IPS-18a (cell line): ENCODE results near the gene DCDC1.

ENCODE experiments used
- H3K27ac ChIP-seq: one replicate; pipeline ENCODE4 v1.5.1; 2013; ENCODE audit warnings: low read length
- H3K27me3 ChIP-seq: one replicate; pipeline ENCODE4 v1.6.1; 2013; ENCODE audit warnings: mild to moderate bottlenecking, low read length; ENCODE audit not compliant: control insufficient read depth, insufficient read depth
- H3K36me3 ChIP-seq: one replicate; pipeline ENCODE4 v1.6.1; 2013; ENCODE audit warnings: low read depth, low read length; ENCODE audit not compliant: control insufficient read depth
- H3K4me1 ChIP-seq: one replicate; pipeline ENCODE4 v1.6.1; 2013; ENCODE audit warnings: low read depth, low read length; ENCODE audit not compliant: control insufficient read depth
- H3K4me3 ChIP-seq: one replicate; pipeline ENCODE4 v1.5.1; 2013; ENCODE audit warnings: low read length
- H3K9ac ChIP-seq: one replicate; pipeline ENCODE4 v1.6.1; 2013; ENCODE audit warnings: mild to moderate bottlenecking, low read length, moderate library complexity
- H3K9me3 ChIP-seq: one replicate; pipeline ENCODE4 v1.6.1; 2013; ENCODE audit warnings: low read depth, low read length; ENCODE audit not compliant: control insufficient read depth

DCDC1 gene

GRCh38 chr11:31127290-31127689 lies 242.2 kb downstream of the DCDC1 start:
- Histone ChIP-seq H3K27me3 (no peaks in the 10 kb centered on the region), H3K36me3 (no peaks in the 10 kb centered on the region), H3K9me3 (peaks cover 7% of the 10 kb centered on the region), H3K27ac (no peak overlapping the region), H3K9ac (no peak overlapping the region), H3K4me1 (peaks cover 5% of the 10 kb centered on the region), H3K4me3 (no peak overlapping the region)

- H3K4me3 ChIP-seq = no peak overlapping the region
Observed at GRCh38 chr11:31120428-31120827, 249.1 kb downstream of the DCDC1 start.

GRCh38 chr11:31118566-31118965 lies 251.0 kb downstream of the DCDC1 start:
- Histone ChIP-seq H3K27ac (no peak overlapping the region), H3K9ac (no peak overlapping the region), H3K27me3 (no peaks in the 10 kb centered on the region), H3K4me1 (peaks cover 9% of the 10 kb centered on the region), H3K4me3 (no peak overlapping the region), H3K36me3 (no peaks in the 10 kb centered on the region), H3K9me3 (no peaks in the 10 kb centered on the region)

More at GRCh38 chr11:31120428-31120827, 249.1 kb downstream of the DCDC1 start:
- Histone ChIP-seq H3K4me1 (peaks cover 9% of the 10 kb centered on the region), H3K9me3 (peaks cover 7% of the 10 kb centered on the region), H3K36me3 (no peaks in the 10 kb centered on the region), H3K9ac (no peak overlapping the region), H3K27ac (no peak overlapping the region), H3K27me3 (no peaks in the 10 kb centered on the region)

GRCh38 chr11:31117038-31117437 lies 252.5 kb downstream of the DCDC1 start:
- H3K27ac ChIP-seq = no peak overlapping the region
- no peaks in the 10 kb centered on the region for H3K36me3 ChIP-seq
- H3K9me3 ChIP-seq = no peaks in the 10 kb centered on the region
- peaks cover 9% of the 10 kb centered on the region for H3K4me1 ChIP-seq
- H3K9ac ChIP-seq = no peak overlapping the region
- H3K4me3 ChIP-seq = no peak overlapping the region
- no peaks in the 10 kb centered on the region for H3K27me3 ChIP-seq

- H3K27ac ChIP-seq = no peak overlapping the region
- H3K36me3 ChIP-seq = no peaks in the 10 kb centered on the region
- H3K27me3 ChIP-seq = no peaks in the 10 kb centered on the region
- H3K4me3 ChIP-seq = no peak overlapping the region
- peaks cover 8% of the 10 kb centered on the region for H3K4me1 ChIP-seq
- H3K9me3 ChIP-seq = no peaks in the 10 kb centered on the region
- H3K9ac ChIP-seq = no peak overlapping the region
Observed at GRCh38 chr11:31114442-31114841, 255.1 kb downstream of the DCDC1 start.

- Histone ChIP-seq H3K4me1 (peaks cover 8% of the 10 kb centered on the region), H3K27ac (no peak overlapping the region), H3K9me3 (no peaks in the 10 kb centered on the region), H3K36me3 (no peaks in the 10 kb centered on the region), H3K9ac (no peak overlapping the region), H3K27me3 (no peaks in the 10 kb centered on the region), H3K4me3 (no peak overlapping the region)
Observed at GRCh38 chr11:31110830-31111229, 258.7 kb downstream of the DCDC1 start.

GRCh38 chr11:31109446-31109845 lies 260.1 kb downstream of the DCDC1 start:
- H3K27me3 ChIP-seq = no peaks in the 10 kb centered on the region
- H3K4me3 ChIP-seq = no peak overlapping the region
- H3K4me1 ChIP-seq = peaks cover 8% of the 10 kb centered on the region
- no peaks in the 10 kb centered on the region for H3K36me3 ChIP-seq
- H3K27ac ChIP-seq = no peak overlapping the region
- H3K9me3 ChIP-seq = no peaks in the 10 kb centered on the region
- H3K9ac ChIP-seq = no peak overlapping the region

- no peaks in the 10 kb centered on the region for H3K27me3 ChIP-seq
- H3K9ac ChIP-seq = no peak overlapping the region
- H3K36me3 ChIP-seq = no peaks in the 10 kb centered on the region
- H3K9me3 ChIP-seq = no peaks in the 10 kb centered on the region
- H3K4me1 ChIP-seq = peaks cover 8% of the 10 kb centered on the region
- no peak overlapping the region for H3K27ac ChIP-seq
- no peak overlapping the region for H3K4me3 ChIP-seq
Observed at GRCh38 chr11:31107649-31108048, 261.9 kb downstream of the DCDC1 start.

GRCh38 chr11:31106968-31107576 lies 262.5 kb downstream of the DCDC1 start:
- H3K4me1 ChIP-seq = peaks cover 8% of the 10 kb centered on the region
- H3K4me3 ChIP-seq = no peak overlapping the region
- no peaks in the 10 kb centered on the region for H3K9me3 ChIP-seq
- no peaks in the 10 kb centered on the region for H3K36me3 ChIP-seq
- H3K27me3 ChIP-seq = no peaks in the 10 kb centered on the region
- no peak overlapping the region for H3K9ac ChIP-seq
- no peak overlapping the region for H3K27ac ChIP-seq

GRCh38 chr11:31106326-31106725 lies 263.2 kb downstream of the DCDC1 start:
- Histone ChIP-seq H3K27ac (no peak overlapping the region), H3K36me3 (no peaks in the 10 kb centered on the region), H3K4me3 (no peak overlapping the region), H3K9ac (no peak overlapping the region), H3K4me1 (peaks cover 8% of the 10 kb centered on the region), H3K27me3 (no peaks in the 10 kb centered on the region), H3K9me3 (no peaks in the 10 kb centered on the region)

GRCh38 chr11:31102875-31103274 lies 266.7 kb downstream of the DCDC1 start:
- Histone ChIP-seq H3K36me3 (no peaks in the 10 kb centered on the region), H3K4me3 (no peak overlapping the region), H3K4me1 (peaks cover 3% of the 10 kb centered on the region), H3K27ac (no peak overlapping the region), H3K9ac (no peak overlapping the region), H3K9me3 (no peaks in the 10 kb centered on the region), H3K27me3 (no peaks in the 10 kb centered on the region)

GRCh38 chr11:31102316-31102715 lies 267.2 kb downstream of the DCDC1 start:
- Histone ChIP-seq H3K36me3 (no peaks in the 10 kb centered on the region), H3K27me3 (no peaks in the 10 kb centered on the region), H3K27ac (no peak overlapping the region), H3K9ac (no peak overlapping the region), H3K4me3 (no peak overlapping the region), H3K9me3 (no peaks in the 10 kb centered on the region), H3K4me1 (peaks cover 2% of the 10 kb centered on the region)
